GM23338 (cell line): ENCODE results near the gene RAB33B. TPM values are rescaled to one million over a fixed set of nuclear protein-coding genes. Genes with fewer than 3 reads are reported as not detected.

Source experiments
- ATAC-seq: fragments of 200-7000 bp; cut with Tn5 transposase; 3 replicates; pipeline ENCODE4 v1.9.1; 2020
- DNase-seq: peaks from one replicate; pipeline ENCODE4 v3.0.0-alpha.2; 2015; ENCODE audit warnings: low spot score
- H2AFZ ChIP-seq: fragments of 200-600 bp; sonication (generic); 2 replicates; pipeline ENCODE4 v1.8.0; 2016; ENCODE audit warnings: antibody characterized with exemption, mild to moderate bottlenecking, moderate library complexity
- H3F3A ChIP-seq: fragments of 200-600 bp; sonication (generic); replicated peaks from 2 replicates; pipeline ENCODE4 v1.8.0; 2017; ENCODE audit warnings: antibody characterized with exemption, mixed run types, low read depth
- H3K27ac ChIP-seq: fragments of 200-600 bp; sonication (generic); 2 replicates; pipeline ENCODE4 v1.6.1; 2016; ENCODE audit warnings: low read depth
- H3K27me3 ChIP-seq: fragments of 200-600 bp; sonication (generic); 2 replicates; pipeline ENCODE4 v1.8.0; 2016; ENCODE audit warnings: mild to moderate bottlenecking, mixed run types, moderate library complexity; ENCODE audit not compliant: insufficient read depth
- H3K36me3 ChIP-seq: fragments of 200-600 bp; sonication (generic); 2 replicates; pipeline ENCODE4 v1.8.0; 2016; ENCODE audit warnings: mild to moderate bottlenecking; ENCODE audit not compliant: insufficient read depth
- H3K4me1 ChIP-seq: fragments of 200-600 bp; sonication (generic); 2 replicates; pipeline ENCODE4 v1.8.0; 2016; ENCODE audit warnings: mild to moderate bottlenecking, moderate library complexity; ENCODE audit not compliant: insufficient read depth
- H3K4me2 ChIP-seq: fragments of 200-600 bp; sonication (generic); 2 replicates; pipeline ENCODE4 v1.7.1; 2017; ENCODE audit warnings: mixed run types
- H3K4me3 ChIP-seq: fragments of 200-600 bp; sonication (generic); 2 replicates; pipeline ENCODE4 v1.6.1; 2016; ENCODE audit warnings: mixed run types
- H3K79me2 ChIP-seq: fragments of 200-600 bp; sonication (generic); replicated peaks from 2 replicates; pipeline ENCODE4 v1.8.0; 2017; ENCODE audit warnings: mild to moderate bottlenecking; ENCODE audit not compliant: insufficient read depth
- H3K9me2 ChIP-seq: fragments of 200-600 bp; sonication (generic); 2 replicates; pipeline ENCODE4 v1.8.0; 2017; ENCODE audit not compliant: insufficient read depth
- H4K20me1 ChIP-seq: fragments of 200-600 bp; sonication (generic); replicated peaks from 2 replicates; pipeline ENCODE4 v1.8.0; 2017; ENCODE audit warnings: mild to moderate bottlenecking; ENCODE audit not compliant: insufficient read depth
- H3K27ac Mint-ChIP-seq: 2 replicates; pipeline ENCODE4 v1.8.0; 2020; ENCODE audit warnings: inconsistent platforms, mild to moderate bottlenecking, moderate library complexity, mixed read lengths
- H3K27me3 Mint-ChIP-seq: 3 replicates; pipeline ENCODE4 v1.8.0; 2022; ENCODE audit warnings: low read depth, mild to moderate bottlenecking, moderate library complexity, mixed read lengths, inconsistent platforms; ENCODE audit not compliant: insufficient read depth, poor library complexity
- H3K36me3 Mint-ChIP-seq: 3 replicates; pipeline ENCODE4 v1.8.0; 2021; ENCODE audit warnings: low read depth, mild to moderate bottlenecking, inconsistent platforms, moderate library complexity, mixed read lengths
- H3K4me1 Mint-ChIP-seq: 3 replicates; pipeline ENCODE4 v1.8.0; 2020; ENCODE audit warnings: mild to moderate bottlenecking, inconsistent platforms, mixed read lengths
- H3K4me3 Mint-ChIP-seq: 3 replicates; pipeline ENCODE4 v1.8.0; 2021; ENCODE audit warnings: moderate library complexity, mild to moderate bottlenecking, inconsistent platforms, mixed read lengths
- H3K9me3 Mint-ChIP-seq: 3 replicates; pipeline ENCODE4 v1.8.0; 2020; ENCODE audit warnings: moderate library complexity, mild to moderate bottlenecking, inconsistent platforms, mixed read lengths
- CREB1 ChIP-seq: fragments of 250-450 bp; sonication (Bioruptor Pico); IDR thresholded peaks from 2 replicates; pipeline ENCODE4 v1.5.0; 2020; ENCODE audit warnings: low read depth, mild to moderate bottlenecking, moderate library complexity
- CTCF ChIP-seq, 2 experiments: fragments of 200-600 bp in 1 of 2; sonication (generic) in 1 of 2; conservative IDR thresholded peaks; 2 replicates each; pipeline versions ENCODE4 v1.5.1 to v1.6.1; 2016 to 2017; ENCODE audit warnings: antibody characterized with exemption in 2 of 2, low read depth in 2 of 2, mild to moderate bottlenecking in 2 of 2, moderate library complexity in 1 of 2
- EZH2phosphoT487 ChIP-seq: fragments of 200-600 bp; sonication (generic); IDR thresholded peaks from one replicate; pipeline ENCODE4 v1.8.1; 2018; ENCODE audit warnings: antibody characterized with exemption; ENCODE audit not compliant: unreplicated experiment
- JUNB ChIP-seq: IDR thresholded peaks from one replicate; pipeline ENCODE4 v1.6.1; 2016; ENCODE audit warnings: antibody characterized with exemption; ENCODE audit not compliant: unreplicated experiment
- NANOG ChIP-seq: IDR thresholded peaks from 2 replicates; pipeline ENCODE4 v1.6.1; 2016; ENCODE audit warnings: antibody characterized with exemption, borderline replicate concordance
- POLR2AphosphoS5 ChIP-seq: IDR thresholded peaks from 2 replicates; pipeline ENCODE4 v1.6.1; 2016; ENCODE audit warnings: antibody characterized with exemption, low read depth
- STAT1 ChIP-seq: IDR thresholded peaks from one replicate; pipeline ENCODE4 v1.6.1; 2016; ENCODE audit warnings: antibody characterized with exemption; ENCODE audit not compliant: unreplicated experiment
- ZNF114 ChIP-seq: fragments of 250-450 bp; sonication (Bioruptor Pico); IDR thresholded peaks from 2 replicates; pipeline ENCODE4 v1.5.0; 2020; ENCODE audit warnings: mild to moderate bottlenecking, moderate library complexity
- ZNF331 ChIP-seq: fragments of 250-450 bp; sonication (Bioruptor Pico); IDR thresholded peaks from 2 replicates; pipeline ENCODE4 v1.5.0; 2020; ENCODE audit warnings: low read depth, mild to moderate bottlenecking, moderate library complexity
- ZNF462 ChIP-seq: fragments of 250-450 bp; sonication (Bioruptor Pico); IDR thresholded peaks from 2 replicates; pipeline ENCODE4 v1.5.0; 2020; ENCODE audit warnings: mild to moderate bottlenecking, moderate library complexity
- polyA plus RNA-seq: library from polyadenylated mRNA; unstranded; fragments of >200 nt; fragmentation: Nextera tagmentation; extraction: Ambion mirVana; gene quantifications from 2 replicates; pipeline ENCODE4 v1.2.1, GENCODE V29; 2016
- total RNA-seq: library from RNA; depleted of rRNA; stranded (reverse); fragments of >200 nt; shearing (Covaris generic); gene quantifications from 2 replicates; pipeline ENCODE4 v1.2.3, GENCODE V29; 2014

The RAB33B gene
- total and polyA plus RNA-seq, 2 experiments from 2014 or later, result 9.9 to 17.5 TPM

GRCh38 chr4:139523076-139523475, 69.2 kb downstream of the RAB33B start (continued):
- TF ChIP-seq ZNF462 (CRISPR knock-in tag), result no peak
- no peak for TF ChIP-seq STAT1

GRCh38 chr4:139524062-139524631, 70.2 kb downstream of the RAB33B start:
- H3K9me3 Mint-ChIP-seq, result no peaks in the 10 kb centered on the region
- DNase-seq, result no peak
- no peaks in the 10 kb centered on the region for H3K27me3 Mint-ChIP-seq
- no peaks in the 10 kb centered on the region for H3F3A ChIP-seq
- H3K27ac ChIP-seq, result no peak overlapping the region
- H3K36me3 ChIP-seq, result no peaks in the 10 kb centered on the region
- no peak overlapping the region for H3K4me3 Mint-ChIP-seq
- no peaks in the 10 kb centered on the region for H3K79me2 ChIP-seq
- no peaks in the 10 kb centered on the region for H3K27me3 ChIP-seq
- H3K4me2 ChIP-seq, result no peak overlapping the region
- H3K4me1 ChIP-seq, result no peaks in the 10 kb centered on the region
- no peak overlapping the region for H3K27ac Mint-ChIP-seq
- no peak overlapping the region for H3K4me3 ChIP-seq
- ATAC-seq, result peak; percentile 65
- no peaks in the 10 kb centered on the region for H3K9me2 ChIP-seq
- no peaks in the 10 kb centered on the region for H3K36me3 Mint-ChIP-seq
- H4K20me1 ChIP-seq, result no peaks in the 10 kb centered on the region; the same call in 1 of the 2 replicates
- no peaks in the 10 kb centered on the region for H3K4me1 Mint-ChIP-seq
- no peak overlapping the region for H2AFZ ChIP-seq
- no peak for TF ChIP-seq ZNF331
- no peak for TF ChIP-seq STAT1
- no peak for TF ChIP-seq CREB1
- no peak for TF ChIP-seq CTCF (conservative IDR thresholded peaks at IDR 0.05; ENCODE audit: low read depth in 2 of 2)
- TF ChIP-seq ZNF114, result no peak
- TF ChIP-seq JUNB, result no peak
- TF ChIP-seq EZH2phosphoT487, result no peak
- TF ChIP-seq POLR2AphosphoS5, result no peak
- no peak for TF ChIP-seq NANOG
